Left lung (tissue), 10 donors: ENCODE data around the gene ZNF322. TPM values are rescaled to one million over a fixed set of nuclear protein-coding genes. Genes with fewer than 3 reads are reported as not detected.

Experiments
- ATAC-seq: fragments of 200-7000 bp; cut with Tn5 transposase; one replicate; pipeline ENCODE4 v1.9.1; 2020; ENCODE audit warnings: moderate library complexity
- DNase-seq, 4 donors: peaks; one replicate each; pipeline ENCODE4 v3.0.0-alpha.2; 2013 to 2020
- H3K27ac ChIP-seq, 2 donors: fragments of 200-600 bp; sonication (generic) in 1 of 2; one replicate each; pipeline versions ENCODE4 v1.5.0 to v1.8.0; 2020 to 2021
- H3K27me3 ChIP-seq, 2 donors: fragments of 200-600 bp; sonication (generic) in 1 of 2; one replicate each; pipeline versions ENCODE4 v1.5.0 to v1.8.0; 2020 to 2021
- H3K36me3 ChIP-seq, 2 donors: fragments of 200-600 bp; sonication (generic) in 1 of 2; one replicate each; pipeline versions ENCODE4 v1.5.0 to v1.8.0; 2020 to 2021
- H3K4me1 ChIP-seq, 2 donors: fragments of 200-600 bp; one replicate each; pipeline ENCODE4 v1.8.0; 2021
- H3K4me3 ChIP-seq, 2 donors: fragments of 200-600 bp; sonication (generic) in 1 of 2; one replicate each; pipeline versions ENCODE4 v1.5.0 to v1.8.0; 2020 to 2021; ENCODE audit warnings: mild to moderate bottlenecking in 1 of 2
- H3K9me3 ChIP-seq, 2 donors: fragments of 200-600 bp; sonication (generic) in 1 of 2; one replicate each; pipeline versions ENCODE4 v1.5.0 to v1.8.0; 2020 to 2021
- CTCF ChIP-seq, 2 donors: fragments of 200-600 bp; sonication (generic) in 1 of 2; IDR thresholded peaks; one replicate each; pipeline versions ENCODE4 v1.5.0 to v1.8.0; 2021; ENCODE audit warnings: antibody characterized with exemption in 2 of 2
- intact Hi-C, 2 donors: fragments of 100-400 bp; cut with DNase I; formaldehyde crosslinking; loops; one replicate each; pipeline versions ENCODE4 v1.11.2 to v1.14.2; 2022
- polyA plus RNA-seq, 6 donors: library from polyadenylated mRNA; unstranded; fragments of 120-200 nt; gene quantifications; one replicate each; pipeline ENCODE4 v1.2.1, GENCODE V29; 2013; ENCODE audit not compliant: insufficient read length in 6 of 6
- total RNA-seq, 2 donors: library from RNA; stranded (reverse); fragmentation: NEBNext Ultra II Directional; extraction: Animal tissue kit (Norgen Biotek cat#: 25700); gene quantifications; one replicate each; pipeline ENCODE4 v1.2.1, GENCODE V29; 2021
- donor health status: DM: no; HTN: yes; CAD: no.
- donor health status: DM: no; HTN: no; CAD: no.

The ZNF322 gene
- total and polyA plus RNA-seq, 8 donors, result 21.2 to 37.5 (median 36.1) TPM

GRCh38 chr6:26607434-26608230 lies 51.9 kb downstream of the ZNF322 start:
- no peaks in the 10 kb centered on the region for H3K4me1 ChIP-seq
- intact Hi-C loops, result loop anchor here in 1 of 2 donors (5.0 kb wide), 1 partner anchor 475 kb away; no protein-coding TSS in a partner anchor
- H3K4me3 ChIP-seq, result peak overlapping the region; percentile 10 to 16
- H3K36me3 ChIP-seq, result no peaks in the 10 kb centered on the region
- peak; percentile 58 to 65 for TF ChIP-seq CTCF (IDR thresholded peaks at IDR 0.05)
- DNase-seq (peak in 2 of 4 donors; percentile 38 to 58), ATAC-seq (peak; percentile 93)
- no peaks in the 10 kb centered on the region for H3K9me3 ChIP-seq
- peaks cover 3 to 22% of the 10 kb centered on the region in 2 donors for H3K27me3 ChIP-seq
- H3K27ac ChIP-seq, result no peak overlapping the region

GRCh38 chr6:26604797-26605196 lies 54.7 kb downstream of the ZNF322 start:
- intact Hi-C loops, result loop anchor here in 1 of 2 donors (5.0 kb wide), 1 partner anchor 478 kb away; no protein-coding TSS in a partner anchor
- TF ChIP-seq CTCF (IDR thresholded peaks at IDR 0.05), result no peak
- no peak for ATAC-seq

GRCh38 chr6:26604026-26604425 lies 55.5 kb downstream of the ZNF322 start:
- DNase-seq (no peak), ATAC-seq (no peak)
- Histone ChIP-seq H3K27ac (no peak overlapping the region), H3K27me3 (no peaks in the 10 kb centered on the region), H3K4me3 (no peak overlapping the region), H3K4me1 (no peaks in the 10 kb centered on the region), H3K36me3 (peaks cover 0 to 14% of the 10 kb centered on the region in 2 donors), H3K9me3 (no peaks in the 10 kb centered on the region)
- no peak for TF ChIP-seq CTCF (IDR thresholded peaks at IDR 0.05)
- intact Hi-C loops, result no loop called here

More at GRCh38 chr6:26604797-26605196, 54.7 kb downstream of the ZNF322 start:
- no peaks in the 10 kb centered on the region for H3K4me1 ChIP-seq
- DNase-seq, result no peak
- peaks cover 0 to 7% of the 10 kb centered on the region in 2 donors for H3K36me3 ChIP-seq
- H3K27ac ChIP-seq, result no peak overlapping the region
- H3K9me3 ChIP-seq, result no peaks in the 10 kb centered on the region
- no peak overlapping the region for H3K4me3 ChIP-seq
- no peaks in the 10 kb centered on the region for H3K27me3 ChIP-seq

GRCh38 chr6:26602262-26602661 lies 57.3 kb downstream of the ZNF322 start:
- Histone ChIP-seq H3K27ac (no peak overlapping the region), H3K4me1 (peaks cover 5 to 10% of the 10 kb centered on the region in 2 donors), H3K27me3 (no peaks in the 10 kb centered on the region), H3K36me3 (peaks cover 0 to 25% of the 10 kb centered on the region in 2 donors), H3K4me3 (no peak overlapping the region), H3K9me3 (no peaks in the 10 kb centered on the region)
- DNase-seq (no peak), ATAC-seq (no peak)
- TF ChIP-seq CTCF (IDR thresholded peaks at IDR 0.05), result no peak
- intact Hi-C loops, result no loop called here

- intact Hi-C loops, result no loop called here
- H3K36me3 ChIP-seq, result peaks cover 0 to 25% of the 10 kb centered on the region in 2 donors
- no peak for ATAC-seq
Measured at GRCh38 chr6:26600759-26601158, 58.8 kb downstream of the ZNF322 start.

More at GRCh38 chr6:26600759-26601158, 58.8 kb downstream of the ZNF322 start:
- peaks cover 5 to 19% of the 10 kb centered on the region in 2 donors for H3K4me1 ChIP-seq
- no peak overlapping the region for H3K27ac ChIP-seq
- no peak for TF ChIP-seq CTCF (IDR thresholded peaks at IDR 0.05)
- no peak for DNase-seq
- H3K27me3 ChIP-seq, result no peaks in the 10 kb centered on the region
- no peaks in the 10 kb centered on the region for H3K9me3 ChIP-seq
- H3K4me3 ChIP-seq, result no peak overlapping the region
